KMS-11 (cell line): ENCODE results near the gene TCF7L2.

Experiments
- H2AFZ ChIP-seq: fragments of 200-600 bp; sonication (generic); 2 replicates; pipeline ENCODE4 v1.6.1; 2016; ENCODE audit warnings: antibody characterized with exemption, mixed run types, low read depth
- H3K27ac ChIP-seq: fragments of 200-600 bp; sonication (generic); 2 replicates; pipeline ENCODE4 v1.6.1; 2016; ENCODE audit warnings: mild to moderate bottlenecking, mixed run types
- H3K27me3 ChIP-seq: fragments of 200-600 bp; sonication (generic); 2 replicates; pipeline ENCODE4 v1.6.1; 2017; ENCODE audit warnings: mild to moderate bottlenecking, low read depth, mixed run types, moderate library complexity; ENCODE audit not compliant: insufficient read depth
- H3K36me3 ChIP-seq: fragments of 200-600 bp; sonication (generic); 2 replicates; pipeline ENCODE4 v1.6.1; 2017; ENCODE audit warnings: mild to moderate bottlenecking, mixed run types; ENCODE audit not compliant: insufficient read depth
- H3K4me1 ChIP-seq: fragments of 200-600 bp; sonication (generic); 2 replicates; pipeline ENCODE4 v1.6.1; 2016; ENCODE audit warnings: mild to moderate bottlenecking, low read depth, mixed run types; ENCODE audit not compliant: poor library complexity, severe bottlenecking
- H3K4me2 ChIP-seq: fragments of 200-600 bp; sonication (generic); 2 replicates; pipeline ENCODE4 v1.7.0; 2016; ENCODE audit warnings: mild to moderate bottlenecking, mixed run types
- H3K4me3 ChIP-seq: fragments of 200-600 bp; sonication (generic); IDR thresholded peaks from 2 replicates; pipeline ENCODE4 v1.6.1; 2017; ENCODE audit warnings: low read depth, low read length, mixed read lengths; ENCODE audit not compliant: insufficient read depth
- H3K79me2 ChIP-seq: fragments of 200-600 bp; sonication (generic); 2 replicates; pipeline ENCODE4 v1.6.1; 2016; ENCODE audit warnings: low read depth, mixed run types; ENCODE audit not compliant: insufficient read depth
- H3K9ac ChIP-seq: fragments of 200-600 bp; sonication (generic); 2 replicates; pipeline ENCODE4 v1.6.1; 2016; ENCODE audit warnings: mild to moderate bottlenecking, mixed run types
- H4K20me1 ChIP-seq: fragments of 200-600 bp; sonication (generic); 2 replicates; pipeline ENCODE4 v1.6.1; 2016; ENCODE audit warnings: mild to moderate bottlenecking, mixed run types; ENCODE audit not compliant: insufficient read depth
- CTCF ChIP-seq: fragments of 200-600 bp; sonication (generic); conservative IDR thresholded peaks from 2 replicates; pipeline ENCODE4 v1.6.1; 2017; ENCODE audit warnings: low read depth, mild to moderate bottlenecking, antibody characterized with exemption, low read length, moderate library complexity, mixed read lengths

TCF7L2 gene

GRCh38 chr10:113175756-113176651, 226.0 kb downstream of the TCF7L2 start:
- TF ChIP-seq CTCF = no peak
- no peaks in the 10 kb centered on the region for H3K4me1 ChIP-seq
- no peaks in the 10 kb centered on the region for H3K79me2 ChIP-seq
- no peak overlapping the region for H3K27ac ChIP-seq
- H3K4me2 ChIP-seq = no peak overlapping the region
- H3K27me3 ChIP-seq = no peaks in the 10 kb centered on the region
- no peak overlapping the region for H3K4me3 ChIP-seq
- H2AFZ ChIP-seq = no peak overlapping the region
- H4K20me1 ChIP-seq = no peaks in the 10 kb centered on the region
- no peak overlapping the region for H3K9ac ChIP-seq
- H3K36me3 ChIP-seq = no peaks in the 10 kb centered on the region

- no peaks in the 10 kb centered on the region for H3K4me1 ChIP-seq
- TF ChIP-seq CTCF = no peak
- no peaks in the 10 kb centered on the region for H3K36me3 ChIP-seq
- H3K27me3 ChIP-seq = no peaks in the 10 kb centered on the region
- H3K27ac ChIP-seq = no peak overlapping the region
- H3K4me3 ChIP-seq = no peak overlapping the region
- H3K79me2 ChIP-seq = no peaks in the 10 kb centered on the region
- no peak overlapping the region for H3K9ac ChIP-seq
- no peak overlapping the region for H3K4me2 ChIP-seq
- H4K20me1 ChIP-seq = no peaks in the 10 kb centered on the region
- H2AFZ ChIP-seq = no peak overlapping the region
These were observed 226.7 kb downstream of the TCF7L2 start for GRCh38 chr10:113176652-113177155.

- Histone ChIP-seq H3K27me3 (no peaks in the 10 kb centered on the region), H3K27ac (no peak overlapping the region), H3K79me2 (no peaks in the 10 kb centered on the region), H3K9ac (no peak overlapping the region), H4K20me1 (no peaks in the 10 kb centered on the region), H3K4me3 (no peak overlapping the region), H3K4me2 (no peak overlapping the region), H3K36me3 (no peaks in the 10 kb centered on the region), H3K4me1 (no peaks in the 10 kb centered on the region), H2AFZ (no peak overlapping the region)
- no peak for TF ChIP-seq CTCF
These were observed 227.3 kb downstream of the TCF7L2 start for GRCh38 chr10:113177156-113177935.

- Histone ChIP-seq H3K4me1 (no peaks in the 10 kb centered on the region), H3K36me3 (no peaks in the 10 kb centered on the region), H3K9ac (no peak overlapping the region), H3K27me3 (no peaks in the 10 kb centered on the region), H3K4me2 (no peak overlapping the region), H4K20me1 (no peaks in the 10 kb centered on the region), H2AFZ (no peak overlapping the region), H3K4me3 (no peak overlapping the region), H3K27ac (no peak overlapping the region), H3K79me2 (no peaks in the 10 kb centered on the region)
- no peak for TF ChIP-seq CTCF
These were observed 227.9 kb downstream of the TCF7L2 start for GRCh38 chr10:113177936-113178335.
